Loucy (cell line): ENCODE data around the gene RPTOR.

Experiments
- H2AFZ ChIP-seq: fragments of 200-600 bp; sonication (generic); 2 replicates; pipeline ENCODE4 v1.6.0; 2016; ENCODE audit warnings: antibody characterized with exemption, mild to moderate bottlenecking, low read length, moderate library complexity
- H3F3A ChIP-seq: fragments of 200-600 bp; 2 replicates; pipeline ENCODE4 v1.6.0; 2016; ENCODE audit warnings: antibody characterized with exemption, low read depth, mild to moderate bottlenecking
- H3K27me3 ChIP-seq: fragments of 200-600 bp; sonication (generic); 2 replicates; pipeline ENCODE4 v1.6.1; 2014; ENCODE audit warnings: low read length, mild to moderate bottlenecking; ENCODE audit not compliant: insufficient read depth, poor library complexity, severe bottlenecking
- H3K36me3 ChIP-seq: fragments of 200-600 bp; sonication (generic); 2 replicates; pipeline ENCODE4 v1.6.1; 2016; ENCODE audit warnings: low read length; ENCODE audit not compliant: insufficient read depth
- H3K4me1 ChIP-seq: fragments of 200-600 bp; sonication (generic); 2 replicates; pipeline ENCODE4 v1.5.1; 2014; ENCODE audit warnings: low read length, mild to moderate bottlenecking; ENCODE audit not compliant: insufficient read depth, poor library complexity, severe bottlenecking
- H3K4me2 ChIP-seq: fragments of 200-600 bp; sonication (generic); 2 replicates; pipeline ENCODE4 v1.6.0; 2014; ENCODE audit warnings: antibody characterized with exemption, low read length, low read depth, mild to moderate bottlenecking; ENCODE audit not compliant: poor library complexity, severe bottlenecking
- H3K4me3 ChIP-seq: fragments of 200-600 bp; sonication (generic); 2 replicates; pipeline ENCODE4 v1.5.1; 2014; ENCODE audit warnings: low read length, mild to moderate bottlenecking, mixed read lengths; ENCODE audit not compliant: poor library complexity, severe bottlenecking
- H3K79me2 ChIP-seq: fragments of 200-600 bp; sonication (generic); 2 replicates; pipeline ENCODE4 v1.6.1; 2014; ENCODE audit warnings: low read length; ENCODE audit not compliant: insufficient read depth
- H3K9ac ChIP-seq: fragments of 200-600 bp; sonication (generic); 2 replicates; pipeline ENCODE4 v1.6.0; 2014; ENCODE audit warnings: mild to moderate bottlenecking, low read depth, low read length, moderate library complexity; ENCODE audit not compliant: poor library complexity, severe bottlenecking
- H3K9me2 ChIP-seq: fragments of 200-600 bp; sonication (generic); replicated peaks from 2 replicates; pipeline ENCODE4 v1.6.1; 2016; ENCODE audit warnings: low read depth, low read length, mixed read lengths
- H3K9me3 ChIP-seq: fragments of 200-600 bp; sonication (generic); 2 replicates; pipeline ENCODE4 v1.6.1; 2014; ENCODE audit warnings: mild to moderate bottlenecking, antibody characterized with exemption, low read length, low read depth; ENCODE audit not compliant: insufficient read depth
- H4K20me1 ChIP-seq: fragments of 200-600 bp; sonication (generic); 2 replicates; pipeline ENCODE4 v1.6.0; 2014; ENCODE audit warnings: antibody characterized with exemption, low read length, mild to moderate bottlenecking; ENCODE audit not compliant: insufficient read depth, poor library complexity, severe bottlenecking
- EZH2phosphoT487 ChIP-seq: fragments of 200-600 bp; IDR thresholded peaks from 2 replicates; pipeline ENCODE4 v1.6.1; 2018; ENCODE audit warnings: antibody characterized with exemption, mild to moderate bottlenecking, moderate library complexity, borderline replicate concordance
- TF ChIP-seq, protein P1 (sequence below): fragments of 200-600 bp; sonication (generic); conservative IDR thresholded peaks from 2 replicates; pipeline ENCODE4 v1.5.1; 2014; ENCODE audit warnings: mild to moderate bottlenecking, antibody characterized with exemption, low read length

RPTOR gene

GRCh38 chr17:80569924-80570323 is 25.3 kb downstream of the RPTOR start:
- TF ChIP-seq, protein P1, sequence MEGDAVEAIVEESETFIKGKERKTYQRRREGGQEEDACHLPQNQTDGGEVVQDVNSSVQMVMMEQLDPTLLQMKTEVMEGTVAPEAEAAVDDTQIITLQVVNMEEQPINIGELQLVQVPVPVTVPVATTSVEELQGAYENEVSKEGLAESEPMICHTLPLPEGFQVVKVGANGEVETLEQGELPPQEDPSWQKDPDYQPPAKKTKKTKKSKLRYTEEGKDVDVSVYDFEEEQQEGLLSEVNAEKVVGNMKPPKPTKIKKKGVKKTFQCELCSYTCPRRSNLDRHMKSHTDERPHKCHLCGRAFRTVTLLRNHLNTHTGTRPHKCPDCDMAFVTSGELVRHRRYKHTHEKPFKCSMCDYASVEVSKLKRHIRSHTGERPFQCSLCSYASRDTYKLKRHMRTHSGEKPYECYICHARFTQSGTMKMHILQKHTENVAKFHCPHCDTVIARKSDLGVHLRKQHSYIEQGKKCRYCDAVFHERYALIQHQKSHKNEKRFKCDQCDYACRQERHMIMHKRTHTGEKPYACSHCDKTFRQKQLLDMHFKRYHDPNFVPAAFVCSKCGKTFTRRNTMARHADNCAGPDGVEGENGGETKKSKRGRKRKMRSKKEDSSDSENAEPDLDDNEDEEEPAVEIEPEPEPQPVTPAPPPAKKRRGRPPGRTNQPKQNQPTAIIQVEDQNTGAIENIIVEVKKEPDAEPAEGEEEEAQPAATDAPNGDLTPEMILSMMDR = no peak
- TF ChIP-seq EZH2phosphoT487 = no peak
- no peaks in the 10 kb centered on the region for H3F3A ChIP-seq
- H3K4me2 ChIP-seq = no peak overlapping the region
- peaks cover 1% of the 10 kb centered on the region for H4K20me1 ChIP-seq
- H3K9ac ChIP-seq = no peak overlapping the region
- H3K79me2 ChIP-seq = peaks cover 46% of the 10 kb centered on the region
- no peaks in the 10 kb centered on the region for H3K27me3 ChIP-seq
- H3K9me2 ChIP-seq = no peaks in the 10 kb centered on the region
- peaks cover 2% of the 10 kb centered on the region; the same call in 1 of the 2 replicates for H3K36me3 ChIP-seq
- H3K4me1 ChIP-seq = no peaks in the 10 kb centered on the region
- no peak overlapping the region for H3K4me3 ChIP-seq
- H2AFZ ChIP-seq = no peak overlapping the region
- no peaks in the 10 kb centered on the region for H3K9me3 ChIP-seq

- Histone ChIP-seq H3K4me3 (no peak overlapping the region), H3F3A (no peaks in the 10 kb centered on the region), H3K27me3 (no peaks in the 10 kb centered on the region), H3K9me2 (no peaks in the 10 kb centered on the region), H2AFZ (no peak overlapping the region), H3K4me2 (no peak overlapping the region), H3K4me1 (no peaks in the 10 kb centered on the region), H4K20me1 (peaks cover 4% of the 10 kb centered on the region), H3K9me3 (no peaks in the 10 kb centered on the region), H3K36me3 (peaks cover 2% of the 10 kb centered on the region; the same call in 1 of the 2 replicates), H3K79me2 (peaks cover 58% of the 10 kb centered on the region), H3K9ac (no peak overlapping the region)
- TF ChIP-seq, protein P1 = no peak
- TF ChIP-seq EZH2phosphoT487 = no peak
Observed at GRCh38 chr17:80573701-80574100, 29.1 kb downstream of the RPTOR start.

- Histone ChIP-seq H3F3A (no peaks in the 10 kb centered on the region), H3K9me3 (no peaks in the 10 kb centered on the region), H4K20me1 (peaks cover 4% of the 10 kb centered on the region), H3K4me3 (no peak overlapping the region), H3K79me2 (peaks cover 56% of the 10 kb centered on the region), H3K9ac (no peak overlapping the region), H3K4me1 (no peaks in the 10 kb centered on the region), H2AFZ (no peak overlapping the region), H3K36me3 (peaks cover 2% of the 10 kb centered on the region; the same call in 1 of the 2 replicates), H3K9me2 (no peaks in the 10 kb centered on the region), H3K27me3 (no peaks in the 10 kb centered on the region), H3K4me2 (no peak overlapping the region)
- TF ChIP-seq, protein P1 = no peak
- TF ChIP-seq EZH2phosphoT487 = no peak
Observed at GRCh38 chr17:80574496-80574895, 29.9 kb downstream of the RPTOR start.
